Measurements from ENCODE around the gene NSUN3. TPM values are rescaled to one million over a fixed set of nuclear protein-coding genes. Genes with fewer than 3 reads are reported as not detected.

The NSUN3 gene
- polyA plus RNA-seq (2012; ENCODE audit: insufficient read length, low read depth), result 1.5 TPM

- TF ChIP-seq POLR2AphosphoS5 (IDR thresholded peaks at IDR 0.05; ENCODE audit: low read depth, low read length) (peak; percentile 69; the same call in 1 of the 2 replicates), TAF1 (IDR thresholded peaks at IDR 0.05; ENCODE audit: borderline replicate concordance, insufficient read depth, low read length) (no peak), REST (IDR thresholded peaks at IDR 0.05; ENCODE audit: insufficient read depth in 1 of 2, low read depth in 2 of 2, low read length in 2 of 2) (no peak), FOXP2 (optimal IDR thresholded peaks at IDR 0.05; ENCODE audit: borderline replicate concordance, extremely low read depth, extremely low read length, insufficient read depth) (no peak), SIN3A (IDR thresholded peaks at IDR 0.05; ENCODE audit: borderline replicate concordance, insufficient read depth, low read length) (no peak; the same call in 1 of the 2 replicates)
These were observed at the start of gene NSUN3, which contains the start of gene DHFR2 for GRCh38 chr3:94062513-94063404. Gene NSUN3 (plus strand): TSS chr3:94063061. CDS start chr3:94063127, 66 bp downstream. Gene DHFR2 (minus strand): TSS chr3:94062916. CDS start chr3:94061511, 1,405 bp downstream.

DNA sequence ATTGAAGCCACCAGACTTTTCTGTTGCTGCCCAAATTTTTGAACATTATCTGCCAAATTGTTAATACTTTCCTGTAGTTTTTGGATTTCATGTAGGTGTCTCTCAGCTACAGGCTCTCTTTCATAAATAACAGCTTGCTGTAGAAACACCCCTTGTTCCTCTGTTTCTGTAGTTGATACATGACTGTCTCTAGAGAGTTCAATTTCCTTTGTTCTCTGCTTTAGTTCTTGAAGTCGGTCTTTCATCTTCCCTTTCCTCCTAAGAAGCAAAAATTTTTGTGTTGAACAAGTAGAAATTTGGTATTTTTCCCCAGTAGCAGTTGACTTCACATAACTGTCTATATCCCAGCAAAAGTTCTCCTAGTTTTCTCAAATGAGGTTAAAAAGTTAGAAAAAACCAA lies 47.8 kb upstream of the NSUN3 start:
- no peak for TF ChIP-seq FOXP2 (optimal IDR thresholded peaks at IDR 0.05; ENCODE audit: borderline replicate concordance, extremely low read depth, extremely low read length, insufficient read depth)
- TF ChIP-seq POLR2AphosphoS5 (IDR thresholded peaks at IDR 0.05; ENCODE audit: low read depth, low read length), result no peak
- TF ChIP-seq SIN3A (IDR thresholded peaks at IDR 0.05; ENCODE audit: borderline replicate concordance, insufficient read depth, low read length), result no peak
- no peak for TF ChIP-seq REST (IDR thresholded peaks at IDR 0.05; ENCODE audit: insufficient read depth in 1 of 2, low read depth in 2 of 2, low read length in 2 of 2)
- TF ChIP-seq TAF1 (IDR thresholded peaks at IDR 0.05; ENCODE audit: borderline replicate concordance, insufficient read depth, low read length), result no peak

- TF ChIP-seq REST (IDR thresholded peaks at IDR 0.05; ENCODE audit: insufficient read depth in 1 of 2, low read depth in 2 of 2, low read length in 2 of 2), result no peak
- TF ChIP-seq POLR2AphosphoS5 (IDR thresholded peaks at IDR 0.05; ENCODE audit: low read depth, low read length), result no peak
- TF ChIP-seq SIN3A (IDR thresholded peaks at IDR 0.05; ENCODE audit: borderline replicate concordance, insufficient read depth, low read length), result no peak
- TF ChIP-seq TAF1 (IDR thresholded peaks at IDR 0.05; ENCODE audit: borderline replicate concordance, insufficient read depth, low read length), result no peak
- no peak for TF ChIP-seq FOXP2 (optimal IDR thresholded peaks at IDR 0.05; ENCODE audit: borderline replicate concordance, extremely low read depth, extremely low read length, insufficient read depth)
These were observed 43.2 kb upstream of the NSUN3 start for GRCh38 chr3:94019659-94020058.

DNA sequence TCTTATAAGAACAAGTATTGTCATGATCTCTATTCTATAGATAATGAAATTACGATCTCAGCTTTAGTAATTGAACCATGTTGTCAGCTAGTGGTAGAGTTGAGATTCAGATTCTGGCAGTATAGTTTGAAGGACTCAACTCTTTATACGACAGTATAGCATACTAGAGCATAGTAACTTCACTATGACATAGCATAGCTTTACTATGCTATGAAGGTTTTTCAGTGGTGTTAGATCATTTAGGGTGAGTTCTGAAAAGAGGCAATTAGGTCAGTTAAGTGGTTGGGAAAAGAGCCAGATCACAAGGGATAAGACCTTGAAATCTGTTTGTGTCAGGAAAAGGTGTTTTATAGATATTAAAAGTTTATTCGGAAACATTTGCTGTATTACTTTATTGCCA lies 42.6 kb upstream of the NSUN3 start:
- no peak for TF ChIP-seq SIN3A (IDR thresholded peaks at IDR 0.05; ENCODE audit: borderline replicate concordance, insufficient read depth, low read length)
- no peak for TF ChIP-seq TAF1 (IDR thresholded peaks at IDR 0.05; ENCODE audit: borderline replicate concordance, insufficient read depth, low read length)
- no peak for TF ChIP-seq FOXP2 (optimal IDR thresholded peaks at IDR 0.05; ENCODE audit: borderline replicate concordance, extremely low read depth, extremely low read length, insufficient read depth)

DNA sequence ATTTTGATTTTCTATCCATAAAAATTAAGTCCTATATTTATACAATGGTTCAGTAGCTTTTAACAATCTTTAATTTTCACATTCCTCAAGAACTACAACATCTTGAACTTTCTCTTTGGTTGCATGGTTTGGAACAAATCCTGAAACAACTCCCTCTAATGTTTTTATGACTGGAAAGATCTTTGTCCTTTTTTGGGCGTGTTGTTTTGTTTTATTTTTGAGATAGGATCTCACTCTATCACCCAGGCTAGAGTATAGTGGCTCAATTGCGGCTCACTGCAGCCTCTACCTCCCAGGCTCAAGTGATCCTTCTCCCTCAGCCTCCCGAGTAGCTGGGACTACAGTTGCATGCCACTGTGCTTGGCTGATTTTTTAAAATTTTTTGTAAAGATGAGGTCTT lies 38.5 kb upstream of the NSUN3 start:
- no peak for TF ChIP-seq REST (IDR thresholded peaks at IDR 0.05; ENCODE audit: insufficient read depth in 1 of 2, low read depth in 2 of 2, low read length in 2 of 2)
- no peak for TF ChIP-seq SIN3A (IDR thresholded peaks at IDR 0.05; ENCODE audit: borderline replicate concordance, insufficient read depth, low read length)
- TF ChIP-seq POLR2AphosphoS5 (IDR thresholded peaks at IDR 0.05; ENCODE audit: low read depth, low read length), result no peak
- TF ChIP-seq TAF1 (IDR thresholded peaks at IDR 0.05; ENCODE audit: borderline replicate concordance, insufficient read depth, low read length), result no peak
- no peak for TF ChIP-seq FOXP2 (optimal IDR thresholded peaks at IDR 0.05; ENCODE audit: borderline replicate concordance, extremely low read depth, extremely low read length, insufficient read depth)

All from PFSK-1 (cell line).